HepG2 (cell line): Measurements from ENCODE around the gene TEX19. TPM values are rescaled to one million over a fixed set of nuclear protein-coding genes. Genes with fewer than 3 reads are reported as not detected.

Experiments
- ARID4A ChIP-seq: sonication (generic); formaldehyde crosslinking; IDR thresholded peaks from 2 replicates; pipeline ENCODE4 v1.5.0; 2020; ENCODE audit warnings: mild to moderate bottlenecking, missing genetic modification reagents, borderline replicate concordance
- CBX1 ChIP-seq: IDR thresholded peaks from one replicate; pipeline ENCODE4 v1.6.1; 2016; ENCODE audit warnings: antibody characterized with exemption, low read depth
- HDAC1 ChIP-seq: sonication (generic); formaldehyde crosslinking; IDR thresholded peaks from 2 replicates; pipeline ENCODE4 v1.5.1; 2020; ENCODE audit warnings: mild to moderate bottlenecking, missing genetic modification reagents
- HNRNPLL ChIP-seq: fragments of 200-400 bp; formaldehyde crosslinking; IDR thresholded peaks from 2 replicates; pipeline ENCODE4 v1.6.1; 2017; ENCODE audit warnings: mild to moderate bottlenecking, low read depth, low read length; ENCODE audit not compliant: poor library complexity, severe bottlenecking
- MEF2D ChIP-seq: sonication (generic); formaldehyde crosslinking; IDR thresholded peaks from 2 replicates; pipeline ENCODE4 v1.5.1; 2020; ENCODE audit warnings: mild to moderate bottlenecking, missing genetic modification reagents
- MLLT10 ChIP-seq: sonication (generic); formaldehyde crosslinking; IDR thresholded peaks from 2 replicates; pipeline ENCODE4 v1.4.0; 2020; ENCODE audit warnings: missing genetic modification reagents
- NAIF1 ChIP-seq: sonication (generic); formaldehyde crosslinking; IDR thresholded peaks from 2 replicates; pipeline ENCODE4 v1.5.0; 2020; ENCODE audit warnings: mild to moderate bottlenecking, missing genetic modification reagents, borderline replicate concordance
- PITX1 ChIP-seq: sonication (generic); formaldehyde crosslinking; IDR thresholded peaks from 2 replicates; pipeline ENCODE4 v1.5.1; 2020; ENCODE audit warnings: mild to moderate bottlenecking, missing genetic modification reagents
- PRMT3 ChIP-seq: sonication (generic); formaldehyde crosslinking; IDR thresholded peaks from 2 replicates; pipeline ENCODE4 v1.8.1; 2022; ENCODE audit warnings: low read depth, mild to moderate bottlenecking, moderate library complexity, missing genetic modification reagents, borderline replicate concordance
- RAD21 ChIP-seq: fragments of 450-650 bp; formaldehyde crosslinking; IDR thresholded peaks from 2 replicates; pipeline ENCODE4 v1.5.0; 2020; ENCODE audit warnings: mild to moderate bottlenecking
- ZFY ChIP-seq: sonication (generic); formaldehyde crosslinking; IDR thresholded peaks from 2 replicates; pipeline ENCODE4 v1.4.0; 2020; ENCODE audit warnings: missing genetic modification reagents
- ZNF512 ChIP-seq: sonication (generic); formaldehyde crosslinking; IDR thresholded peaks from 2 replicates; pipeline ENCODE4 v1.4.0; 2020; ENCODE audit warnings: mild to moderate bottlenecking, missing genetic modification reagents
- ZNF652 ChIP-seq: IDR thresholded peaks from 2 replicates; pipeline ENCODE4 v1.6.1; 2016; ENCODE audit warnings: low read depth, borderline replicate concordance
- polyA plus RNA-seq, 8 experiments: library from polyadenylated mRNA; depleted of rRNA in 3 of 8; stranded (reverse) in 7 of 8; unstranded in 1 of 8; fragments of >200 nt; fragmentation: Illumina TruSeq in 4 of 8; extraction: Trizol in 4 of 8; gene quantifications; 2 replicates each; pipeline versions ENCODE4 v1.2.1 to v1.2.3, GENCODE V29; 2011 to 2016; ENCODE audit warnings: low read depth in 4 of 8, missing spikeins in 1 of 8, mixed read lengths in 1 of 8; ENCODE audit not compliant: insufficient read depth in 1 of 8
- total RNA-seq, 5 experiments: library from RNA; depleted of rRNA; stranded (reverse); fragments of >200 nt; fragmentation: Illumina TruSeq; extraction: Trizol; gene quantifications; 2 replicates each; pipeline ENCODE4 v1.2.3, GENCODE V29; 2016; ENCODE audit warnings: low read depth in 1 of 5
- TF ChIP-seq, protein P1 (sequence below), 2 experiments: sonication (generic) in 1 of 2; formaldehyde crosslinking in 1 of 2; IDR thresholded peaks; 2 replicates each; pipeline versions ENCODE4 v1.4.0 to v1.6.1; 2018 to 2020; ENCODE audit warnings: missing genetic modification reagents in 2 of 2, borderline replicate concordance in 1 of 2, low read depth in 1 of 2, mild to moderate bottlenecking in 1 of 2, missing biosample characterization in 1 of 2
- TF ChIP-seq, protein P2 (sequence below): sonication (generic); formaldehyde crosslinking; IDR thresholded peaks from 2 replicates; pipeline ENCODE4 v1.4.0; 2020; ENCODE audit warnings: missing genetic modification reagents

The TEX19 gene
- total and polyA plus RNA-seq, 2 of the 13 experiments (the other 11 are each of a cell fraction or from before 2014, with no cell fraction given), result 1.3 to 6.0 TPM

DNA sequence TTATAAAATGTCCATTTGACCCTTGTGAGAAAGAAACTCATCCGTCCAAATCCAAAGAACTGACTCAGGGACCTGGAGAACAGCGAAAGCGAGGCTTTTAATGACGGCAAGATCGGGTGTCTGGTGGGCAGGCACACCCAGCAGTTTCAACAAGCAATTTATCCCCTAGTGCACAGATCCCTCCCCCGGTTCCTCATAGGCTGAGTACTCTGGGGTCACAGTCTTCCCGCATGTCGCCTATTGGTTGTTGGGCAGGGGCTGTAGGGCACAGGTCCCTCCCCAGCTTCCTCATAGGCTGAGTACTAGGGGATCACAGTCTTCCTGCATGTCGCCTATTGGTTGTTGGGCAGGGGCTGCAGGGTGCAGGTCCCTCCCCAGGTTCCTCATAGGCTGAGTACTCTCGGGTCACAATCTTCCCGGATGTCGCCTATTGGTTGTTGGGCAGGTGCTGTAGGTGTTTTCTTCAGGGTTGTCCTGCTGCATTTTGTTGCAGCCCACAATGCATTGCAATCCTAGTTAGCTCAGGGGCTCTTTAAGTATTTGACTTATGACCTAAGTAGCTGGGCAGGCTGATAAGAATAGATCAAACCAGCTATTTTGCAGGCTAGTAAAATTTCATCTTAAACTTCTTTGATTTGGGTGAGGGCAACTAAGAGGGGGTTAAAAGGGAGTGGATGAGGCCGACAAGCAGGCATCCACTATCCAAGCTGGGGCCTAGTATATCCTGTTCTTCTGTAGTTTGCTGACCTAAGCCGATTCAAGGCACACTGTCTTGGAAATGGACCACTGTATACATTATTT is 8.9 kb downstream of the TEX19 start (continued):
- no peak for TF ChIP-seq ZNF512
- TF ChIP-seq NAIF1 (CRISPR knock-in tag), result no peak
- TF ChIP-seq PRMT3 (CRISPR knock-in tag), result no peak
- peak; percentile 55; the same call in 1 of the 2 replicates for TF ChIP-seq PITX1
- TF ChIP-seq, protein P1, sequence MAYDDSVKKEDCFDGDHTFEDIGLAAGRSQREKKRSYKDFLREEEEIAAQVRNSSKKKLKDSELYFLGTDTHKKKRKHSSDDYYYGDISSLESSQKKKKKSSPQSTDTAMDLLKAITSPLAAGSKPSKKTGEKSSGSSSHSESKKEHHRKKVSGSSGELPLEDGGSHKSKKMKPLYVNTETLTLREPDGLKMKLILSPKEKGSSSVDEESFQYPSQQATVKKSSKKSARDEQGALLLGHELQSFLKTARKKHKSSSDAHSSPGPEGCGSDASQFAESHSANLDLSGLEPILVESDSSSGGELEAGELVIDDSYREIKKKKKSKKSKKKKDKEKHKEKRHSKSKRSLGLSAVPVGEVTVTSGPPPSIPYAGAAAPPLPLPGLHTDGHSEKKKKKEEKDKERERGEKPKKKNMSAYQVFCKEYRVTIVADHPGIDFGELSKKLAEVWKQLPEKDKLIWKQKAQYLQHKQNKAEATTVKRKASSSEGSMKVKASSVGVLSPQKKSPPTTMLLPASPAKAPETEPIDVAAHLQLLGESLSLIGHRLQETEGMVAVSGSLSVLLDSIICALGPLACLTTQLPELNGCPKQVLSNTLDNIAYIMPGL (CRISPR knock-in tag; IDR thresholded peaks at IDR 0.05; ENCODE audit: borderline replicate concordance in 1 of 2, low read depth in 1 of 2), result 0 out of 4 replicates have a peak, but pooled peaks of 1 of the 2 experiments have one; percentile 24
- peak; percentile 39; the same call in 1 of the 2 replicates for TF ChIP-seq ARID4A (CRISPR knock-in tag)
- TF ChIP-seq MEF2D (CRISPR knock-in tag), result 0 out of 2 replicates have a peak, but pooled peaks have one; percentile 55
- TF ChIP-seq HDAC1 (CRISPR knock-in tag), result peak; percentile 16; the same call in 1 of the 2 replicates
- TF ChIP-seq RAD21 (CRISPR knock-in tag), result 0 out of 2 replicates have a peak, but pooled peaks have one; percentile 18
- TF ChIP-seq ZNF652, result peak; percentile 37; the same call in 1 of the 2 replicates
- no peak for TF ChIP-seq HNRNPLL
- peak; percentile 43 for TF ChIP-seq ZFY
- TF ChIP-seq CBX1, result peak; percentile 84
- TF ChIP-seq, protein P2, sequence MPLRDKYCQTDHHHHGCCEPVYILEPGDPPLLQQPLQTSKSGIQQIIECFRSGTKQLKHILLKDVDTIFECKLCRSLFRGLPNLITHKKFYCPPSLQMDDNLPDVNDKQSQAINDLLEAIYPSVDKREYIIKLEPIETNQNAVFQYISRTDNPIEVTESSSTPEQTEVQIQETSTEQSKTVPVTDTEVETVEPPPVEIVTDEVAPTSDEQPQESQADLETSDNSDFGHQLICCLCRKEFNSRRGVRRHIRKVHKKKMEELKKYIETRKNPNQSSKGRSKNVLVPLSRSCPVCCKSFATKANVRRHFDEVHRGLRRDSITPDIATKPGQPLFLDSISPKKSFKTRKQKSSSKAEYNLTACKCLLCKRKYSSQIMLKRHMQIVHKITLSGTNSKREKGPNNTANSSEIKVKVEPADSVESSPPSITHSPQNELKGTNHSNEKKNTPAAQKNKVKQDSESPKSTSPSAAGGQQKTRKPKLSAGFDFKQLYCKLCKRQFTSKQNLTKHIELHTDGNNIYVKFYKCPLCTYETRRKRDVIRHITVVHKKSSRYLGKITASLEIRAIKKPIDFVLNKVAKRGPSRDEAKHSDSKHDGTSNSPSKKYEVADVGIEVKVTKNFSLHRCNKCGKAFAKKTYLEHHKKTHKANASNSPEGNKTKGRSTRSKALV (CRISPR knock-in tag), result 0 out of 2 replicates have a peak, but pooled peaks have one; percentile 36
- no peak for TF ChIP-seq MLLT10
